HG03095 (cell line): ENCODE data around the gene OASL.
"Not testable (repeated sequence)": the region's sequence is repeated elsewhere in the genome, so short reads cannot be mapped to it uniquely, and the experiment has no call there.

Experiments used
- ATAC-seq: cut with Tn5 transposase; IDR thresholded peaks from one replicate; pipeline ENCODE4 v1.9.1; 2021; ENCODE audit warnings: moderate library complexity; ENCODE audit not compliant: unreplicated experiment

OASL gene

DNA sequence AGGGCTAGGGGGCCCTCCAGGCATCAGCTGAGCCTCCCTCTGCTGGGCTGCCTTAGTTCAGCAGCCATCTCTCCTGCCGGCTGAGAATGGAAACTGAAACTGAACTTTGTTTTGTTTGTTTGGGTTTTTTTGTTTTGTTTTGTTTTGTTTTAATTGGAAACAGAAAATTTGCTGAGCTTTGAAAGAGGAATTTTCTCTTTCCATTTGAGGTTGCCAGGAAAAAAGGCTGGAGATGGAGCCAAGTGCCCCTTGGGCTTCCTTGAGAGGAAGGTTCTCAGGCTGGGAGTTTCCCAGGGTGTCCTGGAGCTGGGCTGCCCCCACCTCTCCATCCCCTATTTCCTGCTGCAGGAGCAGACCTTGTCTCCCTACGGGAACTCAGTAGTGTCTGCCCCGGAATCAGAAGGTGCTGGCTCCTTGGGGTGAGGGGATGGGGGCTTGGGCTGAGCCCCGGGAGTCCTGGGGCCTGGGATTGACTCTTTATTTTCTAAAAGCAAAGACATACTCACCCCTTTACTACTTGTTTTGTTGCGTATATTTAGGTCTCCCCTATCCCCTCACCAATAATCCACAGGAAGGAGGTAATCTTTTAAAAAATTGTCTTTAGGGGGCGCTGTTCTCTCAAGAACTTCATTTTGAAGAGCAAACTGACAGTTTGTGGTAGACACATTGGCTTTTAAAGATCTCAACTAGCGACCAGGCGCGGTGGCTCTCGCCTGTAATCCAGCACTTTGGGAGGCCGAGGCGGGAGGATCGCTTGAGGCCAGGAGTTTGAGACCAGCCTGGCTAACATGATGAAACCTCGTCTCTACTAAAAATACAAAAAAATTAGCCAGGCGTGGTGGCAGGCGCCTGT, 21.3 kb upstream of the OASL start:
- ATAC-seq = peak; percentile 66

DNA sequence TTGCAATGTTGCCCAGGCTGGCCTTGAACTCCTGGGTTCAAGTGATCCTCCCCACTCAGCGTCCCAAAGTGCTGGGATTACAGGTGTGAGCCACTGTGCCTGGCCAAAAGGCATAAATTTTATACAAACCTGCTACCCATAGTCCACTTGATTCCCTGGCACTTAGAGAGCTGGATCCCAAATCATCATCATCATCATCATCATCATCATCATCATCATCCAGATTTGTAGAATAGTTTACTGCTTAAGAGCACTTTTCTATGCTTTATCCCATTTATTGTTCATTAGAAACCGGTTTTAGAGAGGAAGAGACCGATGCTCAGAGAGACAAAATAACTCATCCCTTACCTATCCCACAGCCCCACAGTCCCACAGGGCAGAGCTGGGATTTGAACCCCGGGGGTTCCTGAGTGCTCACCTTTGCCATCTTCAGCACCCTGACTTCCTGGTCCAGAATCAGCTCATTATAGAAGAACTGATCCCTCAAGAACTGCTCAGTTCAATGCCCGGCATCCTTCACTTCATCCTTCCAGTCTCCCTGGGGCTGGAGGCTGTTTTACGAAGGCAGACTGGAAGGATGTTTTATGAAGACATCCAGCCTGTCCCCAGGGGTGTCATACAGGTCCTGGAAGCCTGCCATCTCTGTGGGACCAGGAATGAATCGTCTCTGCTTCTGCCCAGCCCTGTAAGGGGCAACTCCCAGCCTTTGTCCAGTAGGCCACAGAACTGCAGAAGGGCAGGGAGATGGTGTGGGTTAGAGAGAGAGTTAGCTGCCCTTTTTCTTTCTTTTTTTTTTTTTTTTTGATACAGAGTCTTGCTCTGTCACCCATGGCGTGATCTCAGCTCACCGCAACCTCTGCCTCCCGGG, 20.2 kb upstream of the OASL start:
- peak; percentile 7 for ATAC-seq

DNA sequence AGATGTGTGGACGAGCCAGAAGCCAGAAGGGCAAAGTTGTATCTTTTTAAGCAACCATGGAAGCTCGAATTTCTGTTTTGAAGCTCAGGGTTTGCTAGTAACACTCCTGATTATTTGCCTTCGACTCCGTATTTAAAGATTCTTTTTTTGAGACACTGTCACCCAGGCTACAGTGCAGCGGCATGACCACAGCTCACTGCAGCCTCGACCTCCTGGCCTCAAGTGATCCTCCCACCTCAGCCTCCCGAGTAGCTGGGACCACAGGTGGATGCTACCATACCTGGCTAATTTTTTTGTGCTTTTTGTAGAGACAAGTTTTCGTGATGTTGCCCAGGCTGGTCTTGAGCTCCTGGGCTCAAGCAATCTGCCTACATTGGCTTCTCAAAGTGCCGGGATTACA, 18.7 kb upstream of the OASL start:
- no peak for ATAC-seq

DNA sequence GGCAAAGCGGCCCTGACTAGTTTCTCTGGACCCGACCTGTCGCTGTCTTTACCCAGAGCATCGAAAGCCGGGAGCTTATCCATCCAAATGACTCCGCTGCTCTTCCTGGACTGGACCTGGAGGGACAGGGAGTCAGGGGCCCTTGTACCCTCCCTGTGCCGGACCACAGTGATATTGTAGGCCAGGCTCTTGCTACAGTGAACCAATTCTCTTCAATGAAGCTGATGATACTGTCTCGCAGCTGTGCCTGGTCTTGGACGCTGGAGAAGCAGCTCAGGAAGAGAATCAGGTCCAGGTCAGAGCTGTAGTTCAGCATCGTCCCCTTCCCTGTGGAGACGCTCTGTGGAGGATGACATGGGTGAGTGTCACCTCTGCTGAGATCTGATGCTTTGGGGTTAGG, 14.7 kb upstream of the OASL start:
- ATAC-seq = no peak

DNA sequence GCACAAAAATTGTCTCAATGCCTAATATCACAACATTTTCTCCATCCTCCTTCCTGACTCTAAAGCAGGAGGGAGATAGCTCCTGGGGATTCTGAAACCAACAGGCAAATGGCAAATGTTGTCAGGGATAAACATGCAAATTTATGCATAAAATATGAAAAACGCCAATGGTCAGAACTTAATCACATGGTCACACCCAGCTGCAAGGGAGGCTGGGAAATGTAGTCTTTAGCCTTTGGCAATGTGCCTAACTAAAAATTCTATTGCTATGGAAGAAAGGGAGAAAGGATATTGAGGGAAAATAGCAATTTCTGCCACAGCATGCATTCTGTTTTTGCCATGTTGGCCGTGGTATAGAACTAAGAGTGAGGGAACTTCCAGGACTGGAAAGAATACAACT, 11.7 kb upstream of the OASL start:
- ATAC-seq = no peak

DNA sequence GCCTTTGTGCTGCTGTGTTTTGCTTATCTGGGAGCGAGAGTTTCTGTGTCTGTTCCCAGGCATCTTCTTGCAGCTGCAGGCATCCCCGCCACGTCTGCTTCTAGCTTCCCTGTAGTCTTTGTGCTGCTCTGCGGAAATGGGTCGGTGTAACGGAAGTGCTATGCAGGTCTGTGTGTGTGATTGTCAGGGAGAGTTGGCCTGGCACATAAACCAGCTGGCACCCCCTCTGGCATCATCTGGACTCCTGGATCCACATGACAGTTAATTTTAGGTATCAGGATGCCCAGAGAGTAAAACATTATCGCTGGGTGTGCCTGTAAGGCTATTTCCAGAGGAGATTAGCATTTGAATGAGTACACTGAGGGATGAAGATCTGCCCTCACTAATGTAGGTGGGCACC, 9.4 kb upstream of the OASL start:
- ATAC-seq = no peak

DNA sequence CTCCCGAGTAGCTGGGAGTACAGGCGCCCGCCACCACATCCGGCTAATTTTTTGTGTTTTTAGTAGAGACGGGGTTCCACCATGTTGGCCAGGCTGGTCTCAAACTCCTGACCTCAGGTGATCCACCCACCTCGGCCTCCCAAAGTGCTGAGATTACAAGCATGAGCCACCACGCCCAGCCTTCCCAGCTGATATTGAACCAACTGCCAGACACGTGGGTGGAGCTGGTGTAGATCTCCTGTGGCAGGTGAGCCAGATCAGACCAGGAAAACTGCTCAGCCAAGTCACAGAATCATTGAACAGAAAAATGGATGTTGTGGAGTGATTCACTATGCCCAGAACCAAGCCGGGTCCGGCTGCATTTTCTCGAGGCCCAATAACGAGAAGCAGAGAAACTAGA, 8.4 kb upstream of the OASL start:
- ATAC-seq = not testable (repeated sequence)

DNA sequence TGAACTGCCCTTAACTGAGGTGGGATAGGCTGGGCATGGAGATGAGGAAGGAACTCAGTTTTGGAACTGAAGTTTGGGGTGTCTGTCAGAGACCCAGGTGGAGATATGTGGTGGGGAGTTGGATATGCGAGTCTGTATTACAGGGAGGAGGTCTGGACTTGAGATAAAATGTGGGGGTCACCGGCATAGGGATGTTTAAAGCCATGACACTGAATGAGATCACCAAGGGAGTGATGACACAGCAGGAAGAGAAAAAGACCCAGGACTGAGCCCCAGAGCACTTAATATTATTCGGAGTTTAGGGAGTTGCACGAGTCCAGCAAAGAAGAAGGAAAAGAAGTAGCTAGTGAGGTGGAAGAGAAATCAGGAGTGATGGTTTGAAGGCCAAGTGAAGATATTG, 4.0 kb upstream of the OASL start:
- ATAC-seq = no peak

DNA sequence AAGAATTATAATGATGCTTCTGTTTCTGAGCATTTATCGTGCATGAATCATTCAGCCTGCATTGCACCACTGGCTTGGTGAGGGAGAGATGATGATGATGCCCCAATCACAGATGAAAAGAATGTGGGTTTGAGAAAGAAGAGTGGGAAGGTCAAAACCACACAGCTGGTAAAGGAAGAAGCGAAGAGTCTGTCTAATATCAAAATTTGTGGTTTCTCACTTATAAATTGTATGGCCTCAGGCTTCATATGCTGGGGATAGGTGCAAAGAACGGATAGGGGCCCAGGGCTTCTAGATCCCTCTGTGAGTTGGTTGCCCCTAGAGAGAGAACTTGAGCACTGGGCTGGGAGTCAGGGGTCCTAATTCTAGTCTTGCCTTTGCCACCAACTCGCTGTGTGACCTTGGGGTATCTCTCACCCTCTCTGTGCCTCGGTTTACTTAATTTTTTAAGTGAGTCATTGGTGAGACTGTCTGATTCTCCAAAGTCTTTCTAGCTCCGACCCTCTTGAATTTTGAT, 2.2 kb downstream of the OASL start:
- ATAC-seq = no peak

DNA sequence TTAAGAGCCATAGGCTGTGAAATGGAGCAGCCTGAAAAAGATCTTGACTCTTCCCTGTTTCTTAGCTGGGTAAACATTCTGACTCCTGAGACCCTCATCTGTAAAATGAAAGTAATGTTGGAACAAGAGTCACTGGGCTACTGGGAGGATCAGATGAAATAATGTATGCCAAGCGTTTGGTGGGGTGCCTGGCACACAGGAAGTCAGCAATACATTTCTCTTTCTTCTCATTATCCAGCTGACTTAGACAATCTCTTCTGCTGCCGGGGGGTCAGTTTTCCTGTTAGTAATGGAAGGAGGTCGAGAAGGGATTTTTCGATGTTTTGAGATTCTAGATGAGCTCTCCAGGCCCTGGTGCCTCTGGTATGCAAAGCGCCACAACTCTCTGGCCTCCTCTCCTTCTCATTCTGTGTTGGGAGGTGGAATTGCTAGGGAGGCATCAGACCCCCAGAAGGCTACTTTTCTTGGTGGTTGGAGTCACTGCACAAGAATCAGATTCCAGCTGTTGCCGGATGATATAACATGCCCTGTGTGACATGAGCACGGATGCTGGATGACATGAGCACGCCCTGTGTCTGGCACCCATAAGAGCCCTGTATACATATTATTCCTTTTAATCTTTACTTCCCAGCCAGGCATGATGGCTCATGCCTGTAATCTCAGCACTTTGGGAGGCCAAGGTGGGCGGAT, 4.3 kb downstream of the OASL start:
- no peak for ATAC-seq

DNA sequence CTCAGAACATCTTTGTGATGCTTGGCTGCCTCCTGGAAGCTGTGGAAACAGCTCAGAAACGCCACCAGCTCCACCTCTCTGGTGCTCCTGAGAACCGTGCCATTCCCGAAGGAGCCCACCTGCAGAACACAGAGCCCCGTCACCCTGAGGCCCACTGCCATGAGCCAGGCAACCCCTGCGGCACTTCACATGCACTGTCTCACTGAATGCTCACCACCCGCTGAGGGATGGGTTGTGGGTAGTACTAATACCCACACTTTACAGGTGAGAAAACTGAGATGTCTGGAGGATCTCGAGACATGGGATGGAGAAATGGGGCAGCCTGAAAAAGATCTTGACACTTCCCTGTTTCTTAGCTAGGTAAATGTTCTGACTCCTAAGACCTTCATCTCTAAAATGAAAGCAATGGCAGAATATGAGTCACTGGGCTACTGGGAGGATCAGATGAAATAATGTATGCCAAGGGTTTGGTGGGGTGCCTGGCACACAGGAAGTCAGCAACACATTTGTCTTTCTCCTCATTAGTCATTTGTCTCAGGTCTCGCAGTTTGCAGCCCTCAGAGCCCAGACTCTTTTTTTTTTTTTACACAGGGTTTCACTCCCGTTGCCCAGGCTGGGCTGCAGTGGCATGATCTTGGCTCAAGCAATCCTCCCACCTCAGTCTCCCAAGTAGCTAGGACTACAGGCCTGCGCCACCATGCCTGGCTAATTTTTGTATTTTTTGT, 5.3 kb downstream of the OASL start:
- ATAC-seq = no peak

DNA sequence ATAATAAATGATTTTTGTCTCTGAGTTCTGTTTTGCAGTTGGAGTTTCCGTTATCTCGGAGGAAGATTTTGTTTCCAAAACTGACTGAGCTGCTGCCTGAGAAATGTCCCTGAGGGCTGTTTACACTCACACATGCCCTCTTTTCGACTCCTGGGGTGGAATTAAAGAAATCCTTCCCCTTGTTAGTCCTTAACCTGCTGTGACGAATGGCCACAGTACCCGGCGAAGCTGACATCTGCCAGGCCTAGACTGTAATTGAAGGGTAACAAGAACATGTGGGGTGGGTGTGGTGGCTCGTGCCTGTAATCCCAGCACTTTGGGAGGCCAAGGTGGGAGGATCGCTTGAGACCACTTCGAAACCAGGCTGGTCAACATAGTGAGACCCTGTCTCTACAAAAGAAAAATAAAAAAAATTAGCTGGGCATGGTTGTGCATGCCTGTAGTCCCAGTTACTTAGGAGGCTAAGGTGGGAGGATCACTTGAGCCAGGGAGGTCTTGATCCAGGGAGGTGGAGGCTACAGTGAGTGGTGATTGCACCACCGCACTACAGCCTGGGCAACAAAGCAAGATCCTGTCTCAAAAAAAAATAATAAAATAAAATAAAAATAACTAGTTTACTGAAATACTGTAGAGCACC, 8.4 kb downstream of the OASL start:
- no peak for ATAC-seq

DNA sequence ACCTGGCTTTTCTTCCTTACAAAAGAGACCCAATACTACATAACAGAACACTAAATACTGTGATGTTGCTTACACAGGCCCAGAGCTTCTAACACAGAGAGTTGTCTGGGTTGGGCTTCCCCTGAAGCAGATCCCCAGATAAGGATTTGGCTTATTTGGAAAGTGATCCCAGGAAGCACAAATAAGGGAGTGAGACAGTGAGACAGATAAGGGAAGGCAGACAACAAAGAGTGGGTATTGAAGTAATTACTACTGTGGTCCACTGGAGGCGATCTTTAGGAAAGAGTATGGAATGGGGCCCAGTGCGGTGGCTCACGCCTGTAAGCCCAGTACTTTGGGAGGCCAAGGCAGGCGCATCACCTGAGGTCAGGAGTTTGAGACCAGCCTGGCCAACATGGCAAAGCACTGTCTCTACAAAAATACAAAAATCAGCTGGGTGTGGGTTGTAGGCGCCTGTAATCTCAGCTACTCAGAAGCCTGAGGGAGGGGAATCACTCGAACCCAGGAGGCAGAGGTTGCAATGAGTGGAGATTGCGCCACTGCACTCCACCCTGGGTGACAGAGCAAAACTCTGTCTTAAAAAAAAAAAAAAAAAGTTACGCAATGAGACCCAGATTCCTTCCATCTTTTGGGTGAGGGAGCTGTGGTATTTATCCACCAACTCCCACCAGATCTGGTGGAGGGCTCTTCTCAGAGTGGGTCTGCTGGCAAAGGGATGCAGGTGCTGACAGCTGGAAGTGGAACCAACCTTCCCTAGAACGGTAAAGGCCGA, 12.6 kb downstream of the OASL start:
- no peak for ATAC-seq

DNA sequence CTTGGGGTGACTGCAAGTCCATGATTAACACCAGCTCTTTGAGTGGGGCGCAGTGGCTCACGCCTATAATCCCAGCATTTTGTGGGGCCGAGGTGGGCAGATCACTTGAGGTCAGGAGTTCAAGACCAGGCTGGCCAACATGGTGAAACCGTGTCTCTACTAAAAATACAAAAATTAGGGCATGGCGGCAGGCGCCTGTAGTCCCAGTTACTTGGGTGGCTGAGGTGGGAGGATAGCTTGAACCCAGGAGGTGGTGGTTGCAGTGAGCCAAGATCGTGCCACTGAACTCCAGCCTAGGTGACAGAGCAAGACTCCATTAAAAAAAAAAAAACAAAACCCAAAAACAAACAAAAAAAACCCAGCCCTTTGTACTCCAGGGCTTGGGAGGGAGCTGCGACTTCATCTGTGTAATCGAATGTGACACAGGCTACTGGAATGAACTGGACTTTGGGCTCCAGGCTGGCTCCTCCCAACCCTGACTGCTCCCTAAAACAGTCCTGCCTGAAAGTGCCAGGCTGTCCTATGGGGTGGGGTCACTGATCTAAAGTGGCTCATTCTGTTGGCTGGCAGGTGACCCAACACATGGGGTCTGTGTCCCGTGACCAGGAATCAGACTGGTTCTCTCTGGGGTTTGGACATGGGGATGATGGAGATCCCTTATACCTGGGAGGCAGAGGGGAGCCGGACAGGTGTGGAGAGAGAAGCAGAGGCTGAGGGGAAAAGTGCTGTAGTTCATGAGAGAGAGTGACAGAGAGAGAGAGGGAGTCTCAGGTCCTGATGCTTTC, 13.4 kb downstream of the OASL start:
- no peak for ATAC-seq

DNA sequence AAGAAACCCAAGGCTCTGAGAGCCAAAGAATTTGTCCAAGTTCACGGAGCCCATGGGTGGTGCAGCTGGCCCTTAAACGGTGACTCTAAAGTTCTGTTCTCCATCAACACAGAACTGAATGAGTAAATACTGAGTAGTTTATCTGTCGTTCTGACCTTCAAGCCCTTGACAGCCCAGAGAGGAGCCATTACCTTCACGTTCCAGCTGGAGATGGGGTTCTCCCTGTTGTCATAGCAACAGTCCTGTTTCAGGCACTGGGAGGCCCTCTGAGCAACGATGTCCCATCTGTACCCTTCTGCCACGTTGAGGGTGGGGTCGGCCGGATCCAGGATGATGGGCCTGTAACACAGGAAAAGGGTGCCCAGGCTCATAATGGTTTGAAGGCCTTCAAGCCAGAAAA, 15.2 kb downstream of the OASL start:
- ATAC-seq = no peak

DNA sequence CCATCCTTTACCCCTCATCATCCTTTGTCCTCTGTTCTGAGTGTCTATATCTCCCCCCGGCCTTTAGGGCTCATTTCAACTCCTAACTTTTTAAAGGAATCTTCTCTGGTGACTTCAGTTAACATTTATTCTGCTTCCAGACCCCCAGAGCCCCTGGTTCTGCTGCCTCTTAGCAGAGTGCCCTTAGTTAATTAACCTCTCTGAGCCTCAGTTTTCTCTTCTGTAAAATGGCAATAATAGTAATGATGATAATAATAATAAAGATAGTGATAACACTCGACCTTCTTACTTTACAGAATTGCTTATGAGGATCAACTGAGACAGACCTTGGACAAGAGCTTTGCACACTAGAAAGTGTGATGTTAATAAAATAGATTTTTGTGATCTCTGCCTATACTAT, 16.3 kb downstream of the OASL start:
- ATAC-seq = no peak

DNA sequence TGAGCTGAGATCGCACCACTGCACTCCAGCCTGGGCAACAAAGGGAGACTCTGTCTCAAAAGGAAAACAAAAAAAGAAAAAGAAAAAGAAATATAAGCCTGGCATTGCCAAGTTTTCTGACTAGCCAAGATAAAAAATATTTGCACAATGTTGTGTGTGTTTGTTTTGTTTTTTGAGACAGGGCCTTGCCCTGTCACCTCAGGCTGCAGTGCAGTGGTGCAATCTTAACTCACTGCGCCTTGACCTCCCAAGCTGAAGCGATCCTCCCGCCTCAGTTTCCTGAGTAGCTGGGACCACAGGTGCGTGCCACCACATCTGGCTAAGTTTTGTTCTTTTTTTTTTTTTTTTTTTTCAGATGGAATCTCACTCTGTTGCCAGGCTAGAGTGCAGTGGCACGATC, 17.3 kb downstream of the OASL start:
- ATAC-seq = no peak

DNA sequence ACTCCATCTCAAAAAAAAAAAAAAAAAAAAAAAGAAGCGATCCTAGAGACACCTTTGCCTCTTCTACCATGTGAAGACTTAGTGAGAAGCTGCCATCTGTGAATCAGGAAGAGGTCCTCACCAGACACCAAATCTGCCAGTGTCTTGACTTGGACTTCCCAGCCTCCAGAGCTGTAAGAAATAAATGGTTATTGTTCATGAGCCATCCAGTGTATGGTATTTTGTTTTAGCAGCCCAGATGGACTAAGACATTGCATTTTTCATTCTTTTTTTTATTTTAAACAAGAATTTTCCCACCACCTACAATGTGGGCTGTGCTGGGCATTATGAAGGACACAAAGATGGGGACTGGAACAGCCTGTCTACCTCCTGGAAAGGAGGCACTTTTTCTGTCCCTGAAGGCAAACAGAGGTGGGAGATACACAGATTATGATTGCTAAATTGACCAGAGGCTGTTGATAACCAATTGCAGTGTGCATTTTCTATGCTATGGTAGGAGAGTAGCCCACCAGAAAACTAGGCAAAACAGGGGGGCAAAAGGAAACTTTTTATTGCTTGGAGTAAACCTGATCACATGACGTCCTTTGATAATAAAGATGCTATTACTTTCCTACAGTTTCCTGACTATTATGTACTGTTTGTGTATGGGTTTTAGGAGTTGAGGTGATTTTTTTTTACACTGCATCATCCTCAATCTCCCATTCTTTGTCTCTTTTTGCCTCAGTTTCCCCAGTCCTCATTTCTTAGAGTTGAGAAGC, 20.0 kb downstream of the OASL start:
- no peak for ATAC-seq
